Fibroblast of lung (primary cell): ENCODE results near the gene ART3. TPM values are rescaled to one million over a fixed set of nuclear protein-coding genes. Genes with fewer than 3 reads are reported as not detected.

Experiments used
- DNase-seq, 2 donors: peaks; one replicate each; pipeline versions ENCODE4 v3.0.0 to v3.0.0-alpha.2; 2010; ENCODE audit warnings: low read depth in 2 of 2
- H2AFZ ChIP-seq: 2 replicates; pipeline ENCODE4 v1.5.1; 2012; ENCODE audit warnings: low read length, control low read depth, inconsistent platforms
- H3K27ac ChIP-seq: 2 replicates; pipeline ENCODE4 v1.5.1; 2011; ENCODE audit warnings: low read length, control low read depth; ENCODE audit not compliant: insufficient read depth
- H3K27me3 ChIP-seq: 2 replicates; pipeline ENCODE4 v1.5.1; 2011; ENCODE audit warnings: mild to moderate bottlenecking, low read length; ENCODE audit not compliant: control insufficient read depth, insufficient read depth
- H3K36me3 ChIP-seq: 2 replicates; pipeline ENCODE4 v1.5.1; 2011; ENCODE audit warnings: low read length; ENCODE audit not compliant: control insufficient read depth, insufficient read depth
- H3K4me1 ChIP-seq: 2 replicates; pipeline ENCODE4 v1.5.1; 2011; ENCODE audit warnings: low read length; ENCODE audit not compliant: control insufficient read depth, insufficient read depth; ENCODE audit errors: extremely low read depth
- H3K4me2 ChIP-seq: 2 replicates; pipeline ENCODE4 v1.5.1; 2011; ENCODE audit warnings: low read length, control low read depth; ENCODE audit not compliant: insufficient read depth; ENCODE audit errors: extremely low read depth
- H3K4me3 ChIP-seq, 4 experiments: fragments of 200-600 bp in 1 of 4; sonication (generic) in 1 of 4; replicated peaks in 1 of 4; 2 replicates each; pipeline ENCODE4 v1.5.1; 2011 to 2016; ENCODE audit warnings: low read length in 4 of 4, low read depth in 3 of 4, mild to moderate bottlenecking in 3 of 4, control low read depth in 2 of 4, inconsistent platforms in 1 of 4, mixed read lengths in 1 of 4; ENCODE audit not compliant: insufficient read depth in 1 of 4; ENCODE audit errors: control extremely low read depth in 1 of 4
- H3K79me2 ChIP-seq: 2 replicates; pipeline ENCODE4 v1.5.1; 2012; ENCODE audit warnings: mild to moderate bottlenecking, low read length, inconsistent platforms; ENCODE audit not compliant: control insufficient read depth, insufficient read depth
- H3K9ac ChIP-seq: 2 replicates; pipeline ENCODE4 v1.5.1; 2011; ENCODE audit warnings: mild to moderate bottlenecking, low read length, control low read depth; ENCODE audit not compliant: insufficient read depth
- H3K9me3 ChIP-seq: 2 replicates; pipeline ENCODE4 v1.5.1; 2012; ENCODE audit warnings: low read depth, low read length; ENCODE audit not compliant: control insufficient read depth, insufficient read depth
- H4K20me1 ChIP-seq: 2 replicates; pipeline ENCODE4 v1.5.1; 2011; ENCODE audit warnings: low read length; ENCODE audit not compliant: control insufficient read depth, insufficient read depth; ENCODE audit errors: extremely low read depth
- CTCF ChIP-seq, 2 donors: IDR thresholded peaks in 1 of 2; conservative IDR thresholded peaks in 1 of 2; 1 replicate in 1 of 2; 2 replicates in 1 of 2; pipeline ENCODE4 v1.5.1; 2011 to 2012; ENCODE audit warnings: low read length in 2 of 2, control low read depth in 1 of 2, inconsistent platforms in 1 of 2, low read depth in 1 of 2, mild to moderate bottlenecking in 1 of 2
- EZH2 ChIP-seq: IDR thresholded peaks from 2 replicates; pipeline ENCODE4 v1.5.1; 2012; ENCODE audit warnings: low read length, control low read depth, mild to moderate bottlenecking; ENCODE audit errors: missing control alignments
- polyA plus RNA-seq, 2 donors: library from polyadenylated mRNA; depleted of rRNA in 1 of 2; stranded (reverse) in 1 of 2; unstranded in 1 of 2; fragments of >200 nt; gene quantifications; 2 replicates each; pipeline ENCODE4 v1.2.1, GENCODE V29; 2011 to 2012; ENCODE audit warnings: missing spikeins in 1 of 2
- total RNA-seq: library from RNA; depleted of rRNA; stranded (reverse); fragments of >200 nt; gene quantifications from 2 replicates; pipeline ENCODE4 v1.2.1, GENCODE V29; 2014

The ART3 gene
- total and polyA plus RNA-seq, 2 donors (not counting 1 experiment from before 2014, with no cell fraction given), result 0.27 TPM; not detected in 1

- peaks cover 2% of the 10 kb centered on the region for H3K4me1 ChIP-seq
- H3K9ac ChIP-seq, result no peak overlapping the region
- DNase-seq, result no peak
- H2AFZ ChIP-seq, result no peak overlapping the region
- no peak for TF ChIP-seq EZH2
- TF ChIP-seq CTCF (conservative IDR thresholded peaks at IDR 0.05 in 1 of 2, IDR thresholded peaks at IDR 0.05 in 1 of 2; ENCODE audit: low read depth in 1 of 2, low read length in 2 of 2), result no peak
- H3K79me2 ChIP-seq, result no peaks in the 10 kb centered on the region
- H4K20me1 ChIP-seq, result no peaks in the 10 kb centered on the region
- H3K4me2 ChIP-seq, result no peak overlapping the region
- H3K27me3 ChIP-seq, result no peaks in the 10 kb centered on the region
- no peaks in the 10 kb centered on the region for H3K9me3 ChIP-seq
- H3K27ac ChIP-seq, result no peak overlapping the region
- H3K4me3 ChIP-seq, result no peak overlapping the region
- no peaks in the 10 kb centered on the region for H3K36me3 ChIP-seq
Measured at GRCh38 chr4:76091052-76091451, 16.5 kb downstream of the ART3 start.

GRCh38 chr4:76095568-76095967 lies 21.1 kb downstream of the ART3 start:
- Histone ChIP-seq H3K4me3 (no peak overlapping the region), H3K9ac (no peak overlapping the region), H2AFZ (no peak overlapping the region), H3K4me1 (peaks cover under 1% of the 10 kb centered on the region), H3K36me3 (no peaks in the 10 kb centered on the region), H3K27ac (no peak overlapping the region), H3K4me2 (no peak overlapping the region), H4K20me1 (no peaks in the 10 kb centered on the region), H3K79me2 (no peaks in the 10 kb centered on the region), H3K9me3 (no peaks in the 10 kb centered on the region), H3K27me3 (no peaks in the 10 kb centered on the region)
- no peak for TF ChIP-seq CTCF (conservative IDR thresholded peaks at IDR 0.05 in 1 of 2, IDR thresholded peaks at IDR 0.05 in 1 of 2; ENCODE audit: low read depth in 1 of 2, low read length in 2 of 2)
- TF ChIP-seq EZH2, result no peak
- DNase-seq, result no peak

GRCh38 chr4:76096076-76096475 lies 21.6 kb downstream of the ART3 start:
- H3K36me3 ChIP-seq, result no peaks in the 10 kb centered on the region
- H3K9ac ChIP-seq, result no peak overlapping the region
- H3K4me1 ChIP-seq, result no peaks in the 10 kb centered on the region
- H4K20me1 ChIP-seq, result no peaks in the 10 kb centered on the region
- H3K27me3 ChIP-seq, result no peaks in the 10 kb centered on the region
- H3K4me3 ChIP-seq, result no peak overlapping the region
- H3K79me2 ChIP-seq, result no peaks in the 10 kb centered on the region
- no peak overlapping the region for H3K27ac ChIP-seq
- H3K9me3 ChIP-seq, result no peaks in the 10 kb centered on the region
- no peak for TF ChIP-seq CTCF (conservative IDR thresholded peaks at IDR 0.05 in 1 of 2, IDR thresholded peaks at IDR 0.05 in 1 of 2; ENCODE audit: low read depth in 1 of 2, low read length in 2 of 2)
- TF ChIP-seq EZH2, result no peak
- H3K4me2 ChIP-seq, result no peak overlapping the region
- no peak overlapping the region for H2AFZ ChIP-seq
- no peak for DNase-seq
